HAP-1 (cell line): ENCODE data around the gene OR1F1.

ENCODE experiments used
- DNase-seq, 2 experiments: peaks; one replicate each; pipeline ENCODE4 v3.0.0-alpha.2; 2016 to 2020; ENCODE audit warnings: low spot score in 2 of 2
- H3K27me3 ChIP-seq: fragments of 250-450 bp; sonication (Bioruptor Pico); 2 replicates; pipeline ENCODE4 v1.5.1; 2020; ENCODE audit warnings: low read depth, mild to moderate bottlenecking, moderate library complexity
- H3K36me3 ChIP-seq: fragments of 250-450 bp; sonication (Bioruptor Pico); replicated peaks from 2 replicates; pipeline ENCODE4 v1.5.1; 2020; ENCODE audit warnings: mild to moderate bottlenecking
- H3K4me1 ChIP-seq: fragments of 250-450 bp; sonication (Bioruptor Pico); 2 replicates; pipeline ENCODE4 v1.5.1; 2020; ENCODE audit warnings: mild to moderate bottlenecking
- H3K4me3 ChIP-seq: fragments of 250-450 bp; sonication (Bioruptor Pico); 2 replicates; pipeline ENCODE4 v1.5.1; 2020; ENCODE audit warnings: mild to moderate bottlenecking, moderate library complexity
- H3K9me3 ChIP-seq: fragments of 250-450 bp; sonication (Bioruptor Pico); 2 replicates; pipeline ENCODE4 v1.5.1; 2020; ENCODE audit warnings: mild to moderate bottlenecking, moderate library complexity
- in situ Hi-C: fragments of 300-500 bp; cut with MboI; formaldehyde crosslinking; loops from 3 replicates; pipeline ENCODE4 v1.14.3; 2020; ENCODE audit warnings: low sequenced_read_pairs, inconsistent platforms, mixed read lengths

The OR1F1 gene

GRCh38 chr16:3145660-3146059, 42.3 kb upstream of the OR1F1 start:
- no peaks in the 10 kb centered on the region for H3K27me3 ChIP-seq
- H3K9me3 ChIP-seq: no peaks in the 10 kb centered on the region
- no peak for DNase-seq
- no peaks in the 10 kb centered on the region; the same call in 1 of the 2 replicates for H3K4me1 ChIP-seq
- in situ Hi-C loops: loop anchor here (5.0 kb wide), 1 partner anchor 48 kb away; the partner anchor contains the start of gene ZSCAN10
- no peak overlapping the region for H3K4me3 ChIP-seq
- H3K36me3 ChIP-seq: peaks cover 9% of the 10 kb centered on the region; the same call in 1 of the 2 replicates

- Histone ChIP-seq H3K36me3 (0 out of 2 replicates have a peak, but pooled peaks cover 3% of the 10 kb centered on the region), H3K4me1 (no peaks in the 10 kb centered on the region; the same call in 1 of the 2 replicates), H3K9me3 (no peaks in the 10 kb centered on the region), H3K27me3 (no peaks in the 10 kb centered on the region), H3K4me3 (no peak overlapping the region)
- DNase-seq: no peak
- in situ Hi-C loops: loop anchor here (5.0 kb wide), 1 partner anchor 50 kb away; the partner anchor contains the start of gene ZSCAN10
Observed at GRCh38 chr16:3147046-3147756, 40.8 kb upstream of the OR1F1 start.

- DNase-seq: no peak
- H3K36me3 ChIP-seq: no peaks in the 10 kb centered on the region
- H3K27me3 ChIP-seq: no peaks in the 10 kb centered on the region
- H3K4me1 ChIP-seq: no peaks in the 10 kb centered on the region; the same call in 1 of the 2 replicates
- in situ Hi-C loops: loop anchor here (5.0 kb wide), 1 partner anchor 50 kb away; the partner anchor contains the start of gene ZSCAN10
- H3K4me3 ChIP-seq: no peak overlapping the region
- no peaks in the 10 kb centered on the region for H3K9me3 ChIP-seq
Observed at GRCh38 chr16:3147757-3148104, 40.3 kb upstream of the OR1F1 start.

GRCh38 chr16:3148256-3149192, 39.5 kb upstream of the OR1F1 start:
- Histone ChIP-seq H3K9me3 (no peaks in the 10 kb centered on the region), H3K4me1 (peaks cover 2% of the 10 kb centered on the region; the same call in 1 of the 2 replicates), H3K36me3 (no peaks in the 10 kb centered on the region), H3K27me3 (no peaks in the 10 kb centered on the region), H3K4me3 (no peak overlapping the region; the same call in 1 of the 2 replicates)
- DNase-seq: no peak
- in situ Hi-C loops: loop anchor here (5.0 kb wide), 1 partner anchor 51 kb away; the partner anchor contains the start of gene ZSCAN10

- Histone ChIP-seq H3K4me1 (peaks cover 2% of the 10 kb centered on the region; the same call in 1 of the 2 replicates), H3K9me3 (no peaks in the 10 kb centered on the region), H3K36me3 (no peaks in the 10 kb centered on the region), H3K27me3 (no peaks in the 10 kb centered on the region), H3K4me3 (peak overlapping the region; percentile 49)
- in situ Hi-C loops: loop anchor here (5.0 kb wide), 1 partner anchor 52 kb away; the partner anchor contains the start of gene ZSCAN10
- DNase-seq: peak in 1 of 2 experiments; percentile 8
Observed at GRCh38 chr16:3149193-3149530, 38.8 kb upstream of the OR1F1 start.

GRCh38 chr16:3149630-3150345, 38.2 kb upstream of the OR1F1 start:
- Histone ChIP-seq H3K36me3 (no peaks in the 10 kb centered on the region), H3K27me3 (no peaks in the 10 kb centered on the region), H3K4me1 (peaks cover 2% of the 10 kb centered on the region; the same call in 1 of the 2 replicates), H3K4me3 (peak overlapping the region; percentile 49), H3K9me3 (no peaks in the 10 kb centered on the region)
- in situ Hi-C loops: loop anchor here (5.0 kb wide), 1 partner anchor 52 kb away; the partner anchor contains the start of gene ZSCAN10
- DNase-seq: peak; percentile 39 to 84

GRCh38 chr16:3150346-3151218, 37.4 kb upstream of the OR1F1 start:
- H3K27me3 ChIP-seq: no peaks in the 10 kb centered on the region
- DNase-seq: peak; percentile 97
- in situ Hi-C loops: no loop called here
- no peaks in the 10 kb centered on the region for H3K36me3 ChIP-seq
- H3K4me3 ChIP-seq: peak overlapping the region; percentile 49
- no peaks in the 10 kb centered on the region for H3K9me3 ChIP-seq
- H3K4me1 ChIP-seq: peaks cover 2% of the 10 kb centered on the region; the same call in 1 of the 2 replicates

GRCh38 chr16:3152027-3152276, 36.1 kb upstream of the OR1F1 start:
- no peaks in the 10 kb centered on the region for H3K27me3 ChIP-seq

GRCh38 chr16:3152277-3152990, 35.6 kb upstream of the OR1F1 start:
- Histone ChIP-seq H3K9me3 (no peaks in the 10 kb centered on the region), H3K36me3 (no peaks in the 10 kb centered on the region), H3K4me1 (peaks cover 2% of the 10 kb centered on the region; the same call in 1 of the 2 replicates), H3K27me3 (no peaks in the 10 kb centered on the region), H3K4me3 (peak overlapping the region; percentile 35)
- DNase-seq: peak; percentile 90 to 96
- in situ Hi-C loops: no loop called here

More at GRCh38 chr16:3152027-3152276, 36.1 kb upstream of the OR1F1 start:
- Histone ChIP-seq H3K4me1 (peaks cover 2% of the 10 kb centered on the region; the same call in 1 of the 2 replicates), H3K4me3 (peak overlapping the region; percentile 35), H3K36me3 (no peaks in the 10 kb centered on the region), H3K9me3 (no peaks in the 10 kb centered on the region)
- in situ Hi-C loops: no loop called here
- no peak for DNase-seq

- no peak for DNase-seq
- H3K4me3 ChIP-seq: no peak overlapping the region; the same call in 1 of the 2 replicates
- in situ Hi-C loops: no loop called here
- no peaks in the 10 kb centered on the region for H3K36me3 ChIP-seq
- H3K27me3 ChIP-seq: no peaks in the 10 kb centered on the region
- no peaks in the 10 kb centered on the region for H3K9me3 ChIP-seq
- H3K4me1 ChIP-seq: peaks cover 2% of the 10 kb centered on the region; the same call in 1 of the 2 replicates
Observed at GRCh38 chr16:3152991-3153368, 35.0 kb upstream of the OR1F1 start.

- Histone ChIP-seq H3K4me1 (peaks cover 2% of the 10 kb centered on the region; the same call in 1 of the 2 replicates), H3K27me3 (no peaks in the 10 kb centered on the region), H3K4me3 (no peak overlapping the region), H3K9me3 (no peaks in the 10 kb centered on the region), H3K36me3 (no peaks in the 10 kb centered on the region)
- in situ Hi-C loops: no loop called here
- no peak for DNase-seq
Observed at GRCh38 chr16:3155181-3155580, 32.8 kb upstream of the OR1F1 start.

- Histone ChIP-seq H3K27me3 (no peaks in the 10 kb centered on the region), H3K4me3 (no peak overlapping the region), H3K4me1 (peaks cover 2% of the 10 kb centered on the region; the same call in 1 of the 2 replicates), H3K9me3 (no peaks in the 10 kb centered on the region), H3K36me3 (no peaks in the 10 kb centered on the region)
- in situ Hi-C loops: no loop called here
- DNase-seq: no peak
Observed at GRCh38 chr16:3155972-3156371, 32.0 kb upstream of the OR1F1 start.
